Right ventricle myocardium superior (tissue), 1 donor: Measurements from ENCODE around the gene LRRC28. TPM values are rescaled to one million over a fixed set of nuclear protein-coding genes. Genes with fewer than 3 reads are reported as not detected.
A peak's percentile ranks its signal among the peaks of the same experiment; 100 is the strongest.
"Not testable (repeated sequence)": the region's sequence is repeated elsewhere in the genome, so short reads cannot be mapped to it uniquely, and the experiment has no call there.

Source experiments
- ATAC-seq: fragments of 200-7000 bp; cut with Tn5 transposase; one replicate; pipeline ENCODE4 v1.9.1; 2020; ENCODE audit warnings: mild to moderate bottlenecking; ENCODE audit not compliant: poor library complexity
- DNase-seq: peaks from one replicate; pipeline ENCODE4 v3.0.0-alpha.2; 2020
- intact Hi-C: fragments of 100-400 bp; cut with DNase I; formaldehyde crosslinking; loops from one replicate; pipeline ENCODE4 v1.11.2; 2022
- total RNA-seq: library from RNA; stranded (reverse); fragmentation: NEBNext Ultra II Directional; extraction: Animal tissue kit (Norgen Biotek cat#: 25700); gene quantifications from one replicate; pipeline ENCODE4 v1.2.1, GENCODE V29; 2021
- donor health status: DM: no; HTN: yes; CAD: no; lungs with severe emphysema.

Gene LRRC28
- total RNA-seq, 1 donor from 2014 or later, result 21.7 TPM

DNA sequence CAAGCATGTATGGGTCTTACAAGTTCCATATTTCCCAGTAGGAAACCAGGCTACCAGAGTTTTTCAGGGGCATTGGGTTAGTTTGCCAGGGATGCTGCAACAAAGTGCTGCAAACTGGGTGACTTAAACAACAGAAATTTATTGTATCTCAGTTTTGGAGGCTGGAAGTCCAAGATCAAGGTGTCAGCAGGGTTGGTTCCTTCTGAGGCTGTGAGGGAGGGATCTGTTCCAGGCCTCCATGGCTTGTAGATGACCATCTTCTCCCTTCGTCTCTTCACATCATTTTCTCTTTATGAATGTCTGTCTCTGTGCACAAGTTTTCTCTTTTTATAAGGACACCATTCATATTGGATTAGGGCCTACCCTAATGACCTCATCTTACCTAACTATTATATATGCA is 114.7 kb downstream of the LRRC28 start:
- DNase-seq, result no peak
- intact Hi-C loops, result no loop called here
- no peak for ATAC-seq

DNA sequence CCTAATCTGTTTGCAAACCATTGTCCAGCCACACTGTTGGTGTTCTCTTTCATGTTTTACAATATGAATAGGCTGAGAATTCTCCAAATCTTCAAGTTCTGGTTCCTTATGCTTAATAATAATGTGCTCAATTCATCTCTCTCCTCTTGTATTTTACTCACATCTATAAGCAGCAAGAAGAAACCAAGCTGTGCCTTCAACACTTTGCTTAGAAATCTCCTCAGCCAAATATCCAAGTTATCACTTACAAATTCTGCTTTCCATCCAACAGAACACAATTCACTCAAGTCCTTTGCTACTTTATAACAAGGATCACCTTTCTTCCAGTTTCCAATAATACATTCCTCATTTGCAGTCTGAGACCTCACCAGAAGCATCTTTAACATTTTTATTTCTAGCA is 117.5 kb downstream of the LRRC28 start:
- ATAC-seq, result no peak
- intact Hi-C loops, result no loop called here
- DNase-seq, result no peak

DNA sequence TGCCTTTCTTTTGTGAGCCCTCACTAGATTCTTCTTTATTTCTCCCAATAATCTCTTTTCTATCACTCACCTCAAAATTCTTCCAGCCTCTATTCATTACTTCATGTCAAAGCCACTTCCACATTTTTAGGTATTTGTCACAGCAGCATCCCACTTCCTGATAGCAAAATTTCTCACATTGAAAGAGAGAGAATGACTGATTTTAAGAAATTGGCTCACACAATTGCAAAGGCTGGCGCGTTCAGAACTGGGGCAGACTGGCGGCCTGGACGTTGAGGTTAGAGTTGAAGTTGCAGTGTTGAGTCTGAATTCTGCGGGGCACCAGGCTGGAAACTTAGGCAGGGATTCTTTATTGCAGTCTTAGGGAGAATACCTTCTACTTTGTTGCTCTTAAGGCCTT is 117.9 kb downstream of the LRRC28 start:
- no peak for ATAC-seq
- intact Hi-C loops, result no loop called here
- DNase-seq, result no peak

DNA sequence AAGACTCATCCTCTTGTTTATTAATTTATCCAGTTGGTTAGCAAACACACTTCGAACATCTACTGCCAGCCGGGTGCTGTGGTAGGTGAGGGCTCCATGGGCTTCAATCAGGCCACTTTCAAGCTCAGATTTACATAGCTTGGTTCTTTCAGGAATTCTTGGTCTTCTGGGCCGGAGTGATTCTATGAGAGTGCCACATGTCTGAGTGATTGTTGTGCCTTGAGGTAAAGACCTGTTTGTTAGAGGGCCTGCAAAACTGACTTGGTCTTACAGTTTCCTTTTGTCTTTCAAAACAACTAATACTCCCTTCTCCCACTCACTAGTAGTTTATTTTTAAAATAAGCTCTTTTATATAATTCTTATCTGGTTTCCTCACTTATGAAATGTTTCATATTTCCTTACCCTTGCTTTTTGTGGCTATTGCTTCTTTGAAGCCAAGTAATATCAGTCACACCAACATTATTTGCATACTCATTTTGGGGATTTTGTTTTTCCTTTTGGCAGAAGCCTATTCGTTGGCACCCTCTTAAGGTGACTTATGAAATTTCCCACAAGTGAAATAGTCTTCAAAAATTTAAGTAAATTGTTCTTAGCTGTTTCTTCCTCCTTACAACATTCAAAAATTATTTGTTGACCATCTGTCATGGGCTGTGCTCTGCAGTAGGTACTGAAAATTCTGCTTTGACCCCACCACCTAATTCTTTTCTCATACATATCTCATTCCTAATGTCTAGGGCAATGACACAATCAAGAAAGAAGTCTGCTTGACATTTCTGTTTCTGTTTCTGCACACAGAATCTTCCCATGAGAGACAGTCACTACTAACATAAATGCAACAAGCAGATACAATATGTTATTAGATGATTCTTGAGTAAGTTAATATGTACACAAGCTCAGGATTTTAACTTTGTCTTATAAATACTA is 120.2 kb downstream of the LRRC28 start:
- intact Hi-C loops, result no loop called here
- ATAC-seq (no peak), DNase-seq (no peak)

DNA sequence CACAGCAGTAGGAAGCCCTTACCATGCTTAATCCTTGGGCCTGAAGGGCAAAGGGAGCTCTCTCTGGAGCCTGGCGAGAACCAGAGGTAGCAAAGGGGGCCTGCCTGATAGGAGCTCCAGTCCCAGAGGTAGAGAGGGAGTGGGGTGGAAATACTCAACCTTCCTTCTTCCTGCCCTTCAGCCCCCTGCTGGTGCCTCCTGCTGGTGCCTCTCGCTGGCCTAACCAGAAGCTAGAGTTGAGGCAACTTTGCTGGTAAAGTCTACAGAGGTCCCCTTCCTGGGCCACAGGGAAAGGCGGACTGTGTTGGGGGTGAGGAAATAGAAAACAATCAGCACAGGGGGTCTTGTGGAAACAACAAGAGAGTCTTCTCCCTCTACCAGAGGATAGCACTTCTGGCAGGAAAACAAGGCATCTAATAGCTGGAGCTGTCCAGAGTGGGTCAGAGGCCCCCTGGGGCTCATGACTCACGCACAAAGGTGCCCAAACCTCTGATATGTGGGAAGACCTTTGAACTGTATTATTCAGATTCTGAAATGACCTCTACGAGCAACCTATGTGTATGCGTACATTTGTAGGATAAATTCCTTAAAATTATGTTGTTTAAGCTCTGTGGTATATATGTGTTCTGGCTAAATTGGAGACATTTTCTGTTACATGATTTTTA is 133.9 kb downstream of the LRRC28 start:
- DNase-seq, result no peak
- intact Hi-C loops, result no loop called here
- ATAC-seq, result peak; percentile 18

DNA sequence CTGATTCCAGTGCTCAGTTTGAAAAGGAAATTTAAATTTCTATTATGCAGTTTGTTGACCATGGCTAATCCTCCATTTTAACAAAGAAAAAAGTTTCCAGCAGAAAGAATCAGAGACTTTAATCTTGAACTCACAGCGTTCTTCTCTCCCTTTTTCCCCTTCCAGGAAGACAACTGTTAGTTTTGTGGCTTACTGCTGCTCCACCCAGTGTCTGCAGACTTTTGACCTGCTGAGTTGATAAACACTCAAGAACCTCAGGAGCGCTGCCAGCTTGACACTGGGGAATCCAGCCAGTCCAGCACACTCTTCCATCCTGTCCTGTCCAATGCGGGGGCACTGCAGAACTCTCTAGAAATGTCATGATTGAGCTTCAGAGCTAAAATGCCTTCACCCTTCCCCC is 134.6 kb downstream of the LRRC28 start:
- DNase-seq (peak; percentile 85), ATAC-seq (peak; percentile 97)
- intact Hi-C loops, result no loop called here

DNA sequence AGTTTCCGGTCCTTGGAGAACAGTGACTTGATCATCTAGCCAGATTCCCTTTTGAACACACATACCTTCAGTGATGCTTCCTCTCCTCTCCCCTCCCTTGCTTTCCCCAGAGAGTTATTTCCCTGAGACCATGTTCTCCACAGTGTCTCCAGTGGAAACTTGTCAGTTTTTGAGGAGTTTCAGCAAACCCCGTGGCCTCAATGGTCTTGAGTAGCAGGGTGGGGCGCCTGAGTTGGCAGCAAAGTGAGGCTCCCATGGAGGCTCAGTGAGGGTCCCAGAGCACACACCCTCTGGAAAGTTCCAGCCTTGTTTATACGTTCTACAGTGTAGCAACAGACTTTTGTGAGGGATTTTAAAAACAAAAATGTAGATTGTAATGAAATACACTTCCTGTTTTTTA is 135.1 kb downstream of the LRRC28 start:
- intact Hi-C loops, result no loop called here
- ATAC-seq, result peak; percentile 49
- no peak for DNase-seq

DNA sequence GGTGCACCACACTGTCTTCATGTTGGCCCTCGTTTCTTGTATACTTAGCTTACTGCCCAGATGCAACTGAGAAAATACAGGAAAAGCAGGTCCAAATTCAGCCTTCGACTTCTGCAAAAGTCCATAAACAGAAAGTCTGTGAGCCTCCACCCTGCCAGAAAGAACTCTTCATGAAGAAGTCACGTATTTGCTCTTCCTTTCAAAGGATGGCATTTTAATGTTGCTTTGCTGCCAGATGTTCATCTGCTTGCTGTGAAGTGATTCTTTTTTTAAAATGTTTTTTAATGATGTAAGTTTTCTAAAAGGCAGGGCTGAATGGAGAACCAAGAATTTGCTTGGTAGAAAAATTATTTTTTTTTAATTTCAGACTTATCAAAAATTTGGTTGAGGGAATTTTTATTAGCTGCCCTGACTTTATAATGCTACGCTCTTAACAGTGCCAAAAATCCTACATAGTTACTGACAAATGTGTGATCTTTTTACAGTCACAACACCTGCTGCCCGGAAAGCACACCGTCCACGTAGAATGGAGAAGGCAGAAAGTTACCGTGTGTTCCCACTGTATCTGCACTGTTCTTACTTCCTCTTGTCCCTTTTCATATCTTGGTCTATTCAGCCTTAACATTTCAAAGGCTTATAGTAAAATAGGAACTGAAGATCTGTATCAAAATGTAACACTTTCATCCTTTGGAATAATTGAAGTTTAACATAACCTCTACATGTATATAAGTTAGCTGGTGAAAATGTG is 136.3 kb downstream of the LRRC28 start:
- ATAC-seq, result no peak
- DNase-seq, result no peak
- intact Hi-C loops, result no loop called here

DNA sequence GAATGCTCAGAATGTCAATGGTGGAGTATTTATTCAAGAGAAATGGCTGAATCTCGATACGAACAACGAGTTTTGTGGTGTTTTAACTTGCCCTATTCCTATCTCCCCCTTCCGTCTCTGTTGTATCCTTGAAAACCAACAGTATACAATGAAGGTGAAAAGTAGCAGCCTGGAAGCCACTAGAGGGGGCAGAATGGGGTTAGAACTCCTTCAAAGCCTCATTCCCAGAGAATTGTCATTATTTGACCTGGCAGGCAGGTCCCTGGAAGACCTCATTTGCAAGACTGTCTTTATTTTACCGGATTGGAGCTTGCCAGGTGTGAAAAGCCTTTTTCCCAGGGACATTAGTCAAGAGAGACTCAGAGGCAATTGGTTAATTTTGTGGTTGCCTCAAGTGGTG is 139.4 kb downstream of the LRRC28 start:
- ATAC-seq (no peak), DNase-seq (no peak)
- intact Hi-C loops, result loop anchor here (10.0 kb wide), 1 partner anchor 96 kb away; no protein-coding TSS in a partner anchor

DNA sequence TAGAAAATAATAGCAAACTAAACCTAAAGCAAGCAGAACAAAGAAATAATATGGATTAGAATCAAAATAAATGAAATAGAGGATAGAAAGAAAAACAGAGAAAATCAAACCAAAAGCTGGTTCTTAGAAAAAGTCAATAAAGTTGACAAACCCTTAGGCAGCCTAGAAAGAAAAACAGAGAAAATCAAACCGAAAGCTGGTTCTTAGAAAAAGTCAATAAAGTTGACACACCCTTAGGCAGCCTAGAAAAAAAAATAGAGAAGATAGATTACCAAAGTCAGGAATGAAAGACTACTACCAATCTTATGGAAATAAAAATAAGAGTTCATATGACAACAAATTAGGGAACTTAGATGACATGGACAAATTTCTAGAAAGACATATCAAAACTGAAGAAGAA is 142.4 kb downstream of the LRRC28 start:
- intact Hi-C loops, result loop anchor here (10.0 kb wide), 1 partner anchor 99 kb away; no protein-coding TSS in a partner anchor
- ATAC-seq (no peak), DNase-seq (no peak)

DNA sequence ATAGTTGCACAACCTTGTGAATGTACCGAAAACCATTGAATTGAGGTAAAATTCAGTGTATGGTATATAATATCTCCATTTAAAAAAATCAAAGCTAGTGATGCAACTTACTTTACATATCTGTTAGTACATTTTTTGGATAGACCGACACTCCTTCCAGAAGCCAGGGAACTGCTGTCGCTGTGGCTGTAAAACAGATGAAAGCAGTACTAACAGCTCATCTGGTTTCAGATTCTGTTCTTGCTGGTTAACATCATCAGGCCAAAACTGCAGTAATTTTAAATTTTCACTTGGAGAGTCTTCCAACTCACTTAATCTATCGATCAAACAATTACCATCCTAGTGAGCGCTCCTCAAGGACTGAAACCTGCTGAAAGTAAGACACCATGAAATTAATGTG is 145.1 kb downstream of the LRRC28 start:
- no peak for DNase-seq
- intact Hi-C loops, result loop anchor here (10.0 kb wide), 1 partner anchor 102 kb away; no protein-coding TSS in a partner anchor
- no peak for ATAC-seq

DNA sequence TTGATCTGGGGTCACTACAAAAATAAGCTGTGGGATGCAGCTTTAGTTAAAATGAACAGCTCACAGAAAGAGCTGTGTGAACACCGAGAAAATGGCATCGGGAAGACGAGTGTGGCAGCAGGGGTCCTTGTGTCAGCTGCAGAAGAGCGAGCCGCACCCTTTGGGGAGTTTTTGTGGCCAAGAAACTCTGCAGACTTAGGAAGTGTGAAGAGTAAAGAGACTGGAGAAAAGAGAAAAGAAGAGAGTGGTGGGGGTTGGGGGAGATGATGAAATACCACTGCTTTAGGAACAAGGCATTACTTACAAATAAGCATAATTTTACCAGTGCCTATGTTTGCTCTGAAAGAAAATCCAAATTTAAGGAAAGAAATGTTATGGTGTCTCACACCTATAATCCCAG is 147.8 kb downstream of the LRRC28 start:
- ATAC-seq (no peak), DNase-seq (no peak)
- intact Hi-C loops, result loop anchor here (10.0 kb wide), 1 partner anchor 104 kb away; no protein-coding TSS in a partner anchor

DNA sequence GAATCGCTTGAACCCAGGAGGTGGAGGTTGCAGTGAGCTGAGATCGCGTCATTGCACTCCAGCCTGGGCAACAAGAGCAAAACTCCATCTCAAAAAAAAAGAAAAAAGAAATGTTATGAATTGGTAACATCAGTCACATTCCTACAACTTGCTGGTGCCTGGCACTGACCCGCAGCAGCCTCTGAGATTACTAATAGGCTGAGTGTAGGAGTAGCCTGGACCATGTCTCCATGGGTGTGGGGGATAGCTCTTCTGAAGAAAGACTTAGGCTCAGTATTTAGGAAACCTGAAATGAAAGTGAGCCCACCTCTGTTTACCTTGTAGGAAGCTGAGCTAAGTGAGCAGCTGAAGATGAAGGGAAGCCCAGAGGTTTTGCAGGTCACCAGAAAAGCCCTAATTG is 148.3 kb downstream of the LRRC28 start:
- intact Hi-C loops, result loop anchor here (10.0 kb wide), 1 partner anchor 105 kb away; no protein-coding TSS in a partner anchor
- DNase-seq, result no peak
- no peak for ATAC-seq

DNA sequence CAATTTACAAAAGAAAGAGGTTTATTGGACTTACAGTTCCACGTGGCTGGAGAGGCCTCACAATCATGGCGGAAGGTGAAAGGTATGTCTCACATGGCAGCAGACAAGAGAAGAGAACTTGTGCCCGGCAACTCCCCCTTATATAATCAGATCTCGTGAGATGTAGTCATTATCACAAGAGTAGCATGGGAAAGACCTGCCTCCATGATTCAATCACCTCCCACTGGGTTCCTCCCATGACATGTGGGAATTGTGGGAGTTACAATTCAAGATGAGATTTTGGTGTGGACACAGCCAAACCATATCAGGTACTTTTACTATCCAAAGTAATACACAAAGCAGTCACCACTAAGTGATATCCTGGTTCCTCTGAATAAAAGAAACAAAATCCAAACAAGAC is 149.9 kb downstream of the LRRC28 start:
- intact Hi-C loops, ATAC-seq, DNase-seq: not testable (repeated sequence)

DNA sequence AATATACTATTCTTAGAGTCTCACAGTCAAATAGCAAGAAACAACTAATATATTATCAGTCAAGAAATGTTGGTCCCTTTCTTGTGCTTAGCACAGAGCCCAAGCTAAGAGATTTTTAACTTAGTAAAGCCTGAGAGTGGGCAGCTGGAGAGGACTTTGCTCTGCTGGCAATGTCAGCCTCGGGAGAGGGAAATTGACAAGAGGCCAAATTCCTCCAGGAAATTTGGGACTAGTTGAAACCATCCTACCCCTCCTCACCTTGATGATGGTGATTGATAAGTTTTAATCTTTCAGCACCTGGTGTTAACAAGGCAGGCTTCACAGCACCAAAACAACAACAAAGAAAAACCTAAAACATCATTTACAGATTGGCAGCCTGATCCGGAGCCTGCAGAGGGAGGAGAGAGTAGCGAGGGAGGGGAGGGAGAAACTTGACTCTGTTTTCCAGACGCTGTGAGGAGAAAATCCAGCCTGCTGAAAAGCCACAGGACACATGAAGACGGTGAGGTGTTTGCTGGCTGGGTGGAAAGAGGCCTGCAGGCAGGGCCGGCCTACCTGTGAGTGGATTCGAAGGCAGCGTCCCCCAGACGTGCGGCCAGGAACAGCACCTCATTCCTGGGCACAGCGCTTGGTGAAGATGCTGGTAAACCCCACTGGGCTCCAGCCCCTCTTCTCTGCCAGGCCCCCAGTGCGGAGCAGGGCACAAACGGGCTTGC is 150.9 kb downstream of the LRRC28 start:
- ATAC-seq (peak; percentile 40), DNase-seq (no peak)
- intact Hi-C loops, result no loop called here

DNA sequence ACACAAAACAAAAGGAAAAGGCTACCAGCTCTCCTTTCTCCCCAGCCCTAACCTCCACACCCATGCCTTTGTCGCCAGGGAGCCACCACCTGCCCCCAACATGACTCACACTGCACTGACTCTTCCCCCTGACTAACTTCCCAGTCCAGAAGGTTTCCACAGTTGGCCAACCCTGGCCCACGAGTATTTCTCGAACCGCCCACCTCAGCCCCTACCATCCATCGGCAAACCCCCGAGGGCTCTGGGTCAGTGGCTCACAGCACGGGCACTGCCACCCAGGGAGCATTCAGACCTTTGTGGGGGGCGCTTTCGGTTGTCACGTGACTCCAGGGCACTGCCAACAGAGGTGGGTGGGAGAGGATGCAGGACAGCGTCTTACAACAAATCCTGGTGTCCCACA is 152.3 kb downstream of the LRRC28 start:
- no peak for ATAC-seq
- intact Hi-C loops, result no loop called here

DNA sequence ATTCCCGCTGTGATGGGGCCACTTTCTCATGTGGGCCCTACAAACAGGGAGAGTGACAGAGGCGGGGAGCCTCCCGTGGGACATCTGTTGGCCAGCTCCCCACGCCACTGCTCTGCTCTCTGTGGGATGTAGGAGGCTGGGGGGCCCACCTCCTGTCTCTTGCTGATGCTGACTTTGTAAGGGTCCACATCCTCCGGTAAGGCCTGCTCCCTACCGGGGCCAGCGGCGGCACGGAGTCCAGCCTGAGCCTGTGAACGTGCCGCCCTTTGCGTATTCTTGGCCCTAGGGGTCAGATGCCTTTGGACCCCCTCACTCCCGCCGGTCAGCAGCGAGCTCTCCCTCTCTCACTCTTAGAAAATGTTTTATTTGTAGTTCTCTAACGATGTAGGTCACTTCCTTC is 153.2 kb downstream of the LRRC28 start:
- intact Hi-C loops, result no loop called here

More for the DNA sequence above, 152.3 kb downstream of the LRRC28 start:
- DNase-seq, result no peak

DNA sequence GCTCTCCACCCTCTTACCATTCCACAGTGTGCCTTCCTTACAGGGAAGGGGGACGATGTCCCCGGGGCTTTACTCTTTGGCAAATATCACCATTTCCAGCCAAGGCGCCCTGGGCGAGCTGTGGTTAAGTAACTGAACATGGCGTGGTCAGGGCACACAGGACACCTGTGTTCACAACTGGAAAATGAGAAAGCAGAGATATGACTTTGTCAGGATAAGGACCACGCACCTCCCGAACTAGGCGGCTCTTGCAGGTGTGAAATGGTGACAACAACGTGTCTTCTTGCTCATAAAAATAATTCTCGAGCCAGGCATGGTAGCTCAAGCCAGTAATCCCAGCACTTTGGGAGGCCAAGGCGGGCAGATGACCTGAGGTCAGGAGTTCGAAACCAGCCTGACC is 154.8 kb downstream of the LRRC28 start:
- intact Hi-C loops, result no loop called here
- DNase-seq, result no peak
- ATAC-seq, result no peak

More for the DNA sequence above, 153.2 kb downstream of the LRRC28 start:
- ATAC-seq (no peak), DNase-seq (no peak)
